GM19455 (cell line): ENCODE results near the gene DBNL.

Experiments
- ATAC-seq: cut with Tn5 transposase; IDR thresholded peaks from one replicate; pipeline ENCODE4 v1.9.1; 2021; ENCODE audit not compliant: unreplicated experiment

DBNL gene

DNA sequence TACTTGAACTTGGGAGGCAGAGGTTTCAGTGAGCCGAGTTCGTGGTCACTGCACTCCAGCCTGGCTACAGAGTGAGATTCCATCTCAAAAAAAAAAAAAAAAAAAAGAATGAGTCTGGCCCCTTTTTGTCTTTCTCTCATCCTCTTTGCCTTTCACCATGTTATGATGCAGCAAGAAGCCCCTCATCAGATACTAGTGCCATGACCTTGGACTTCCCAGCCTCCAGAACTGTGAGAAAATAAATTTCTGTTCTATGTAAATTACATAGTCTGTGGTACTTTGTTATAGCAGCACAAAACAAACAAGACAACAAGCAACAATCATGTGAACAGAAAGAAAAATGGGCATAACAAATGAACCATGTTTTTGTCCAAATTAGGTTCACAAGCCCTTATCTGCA, 2.3 kb upstream of the DBNL start:
- ATAC-seq: no peak

DNA sequence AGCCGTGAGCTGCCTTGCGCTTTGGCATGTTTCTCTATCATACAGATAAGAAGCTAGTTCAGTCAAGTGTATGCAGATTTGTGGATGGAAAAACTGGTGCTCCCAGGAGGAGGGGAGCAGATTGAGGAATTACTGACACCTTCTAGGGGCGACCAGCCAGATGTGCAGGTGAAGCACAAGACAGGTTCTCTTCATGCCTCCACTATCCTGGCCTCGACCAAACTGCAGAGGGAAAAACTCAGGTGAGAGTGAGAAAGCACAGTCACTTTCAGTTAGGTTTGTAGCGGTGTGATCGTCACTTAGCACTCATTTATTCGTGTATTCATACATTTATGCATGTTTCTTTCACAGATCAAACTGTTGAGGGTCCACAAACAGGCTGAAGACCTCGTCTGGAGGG, 600 bp upstream of the DBNL start:
- no peak for ATAC-seq

GRCh38 chr7:44045226-44046014, 918 bp downstream of the DBNL start:
- ATAC-seq: no peak

DNA sequence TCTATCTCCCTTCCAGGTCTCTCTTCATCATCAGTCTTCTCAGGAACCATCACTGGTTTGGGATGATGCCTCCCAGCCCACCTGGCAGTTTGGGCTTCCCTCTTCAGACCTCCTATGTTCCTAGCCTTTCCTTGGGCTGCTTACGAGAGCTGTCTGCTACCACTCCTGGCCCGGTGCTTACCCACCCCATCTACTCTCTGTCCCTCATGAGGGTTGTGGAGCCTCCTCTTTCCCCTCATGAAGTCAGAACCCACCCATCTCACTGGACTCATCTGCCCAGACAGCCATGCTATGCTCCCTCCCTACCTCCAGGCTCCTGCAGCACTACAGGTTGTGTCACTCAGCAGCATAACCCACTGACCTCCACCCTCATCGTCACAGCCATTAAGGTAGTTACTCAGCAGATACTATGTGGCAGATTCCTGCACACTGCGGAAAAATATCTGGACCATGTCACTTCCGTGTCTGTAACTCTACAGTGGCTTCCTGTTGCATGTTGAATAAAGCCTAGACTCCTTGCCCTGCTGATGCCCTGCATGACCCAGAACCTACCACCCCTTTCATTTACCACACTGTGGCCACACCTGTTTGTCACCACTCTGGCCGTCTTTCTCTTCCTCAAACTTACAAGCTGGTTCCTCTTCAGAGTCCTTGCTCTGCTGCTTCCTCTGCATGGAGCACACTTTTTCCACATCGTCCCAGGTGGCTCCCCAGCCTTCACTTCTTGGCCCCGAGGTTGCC, 2.0 kb downstream of the DBNL start:
- ATAC-seq: no peak

- no peak for ATAC-seq
Measured at GRCh38 chr7:44048031-44048795, 3.7 kb downstream of the DBNL start.

GRCh38 chr7:44050121-44050914, 5.8 kb downstream of the DBNL start:
- no peak for ATAC-seq

DNA sequence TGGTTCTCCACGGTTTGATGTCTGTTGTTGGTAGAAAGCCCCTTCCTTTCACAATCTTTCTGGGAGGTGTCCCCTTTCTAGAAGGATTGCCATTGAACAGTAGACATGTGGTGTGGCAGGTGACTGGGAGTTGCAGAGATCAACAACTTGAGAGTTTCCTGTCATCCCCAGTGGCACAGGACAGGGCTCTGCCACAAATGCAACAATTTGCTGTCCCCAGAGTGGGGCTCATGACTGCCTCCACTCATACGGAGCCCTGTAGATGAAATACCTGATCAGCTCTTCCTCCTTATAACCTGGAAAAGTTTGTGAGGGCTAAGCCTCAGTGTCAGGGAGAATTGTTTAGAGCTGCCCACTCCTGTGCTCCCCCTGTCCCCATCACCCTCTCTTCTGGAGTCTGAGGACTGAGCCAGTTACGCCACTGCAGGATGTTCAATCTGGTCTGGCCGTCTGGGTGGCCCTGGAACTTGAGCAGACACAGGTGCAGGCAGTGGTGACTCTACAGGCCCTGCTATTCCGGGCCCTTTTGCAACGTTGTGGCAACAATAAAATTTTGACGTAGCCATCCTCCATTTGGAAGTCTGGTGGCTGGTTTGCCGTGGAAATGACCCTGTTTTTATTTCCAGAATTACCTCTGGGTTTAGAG, 6.5 kb downstream of the DBNL start:
- no peak for ATAC-seq

GRCh38 chr7:44051611-44052220, 7.2 kb downstream of the DBNL start:
- no peak for ATAC-seq

DNA sequence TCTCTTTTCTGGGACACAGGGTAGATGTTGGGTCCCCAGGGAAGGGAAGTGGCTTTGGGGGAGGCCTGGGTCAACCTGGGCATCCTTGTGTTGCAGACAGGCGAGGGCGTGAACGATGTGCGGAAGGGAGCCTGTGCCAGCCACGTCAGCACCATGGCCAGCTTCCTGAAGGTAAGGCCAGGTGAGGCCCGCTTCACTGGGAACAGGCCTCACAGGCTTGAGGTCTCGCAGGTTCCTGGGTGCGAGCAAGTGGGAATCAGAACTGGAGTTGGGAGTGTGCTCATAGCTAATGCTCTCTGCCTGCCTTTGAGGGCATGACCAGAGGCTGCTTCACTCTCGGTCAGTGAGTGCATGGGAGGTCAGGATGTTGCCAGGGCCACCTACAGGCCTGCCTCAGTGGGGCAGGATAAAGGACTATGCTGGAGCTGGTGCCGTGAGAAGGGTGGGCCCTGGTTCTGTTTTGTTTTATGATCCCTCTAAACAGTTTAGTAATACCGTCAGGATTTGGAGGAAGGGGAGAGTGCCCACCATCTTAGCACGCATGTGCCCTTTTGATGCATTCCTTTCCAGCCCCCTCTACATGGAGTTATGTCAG, 8.4 kb downstream of the DBNL start:
- ATAC-seq: no peak

DNA sequence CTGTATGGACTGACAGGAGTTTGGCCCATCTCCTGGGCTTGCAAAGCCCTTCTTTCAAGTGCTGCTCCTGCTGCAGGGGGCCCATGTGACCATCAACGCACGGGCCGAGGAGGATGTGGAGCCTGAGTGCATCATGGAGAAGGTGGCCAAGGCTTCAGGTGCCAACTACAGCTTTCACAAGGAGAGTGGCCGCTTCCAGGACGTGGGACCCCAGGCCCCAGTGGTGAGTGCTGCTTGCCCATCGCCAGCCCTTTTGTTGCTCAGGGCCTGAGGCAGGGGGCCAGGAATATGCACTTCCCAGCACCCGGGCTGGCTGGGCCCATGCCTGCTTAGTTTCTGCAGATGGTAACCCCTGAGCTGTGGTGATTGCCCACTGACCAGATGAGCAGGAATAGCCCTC, 12.2 kb downstream of the DBNL start:
- no peak for ATAC-seq

- ATAC-seq: no peak
Measured at GRCh38 chr7:44057181-44057848, 12.8 kb downstream of the DBNL start.

- ATAC-seq: no peak
Measured at GRCh38 chr7:44057849-44058758, 13.6 kb downstream of the DBNL start.

- ATAC-seq: no peak
Measured at GRCh38 chr7:44058759-44059218, 14.3 kb downstream of the DBNL start.

- no peak for ATAC-seq
Measured at GRCh38 chr7:44059219-44060090, 15.0 kb downstream of the DBNL start.

DNA sequence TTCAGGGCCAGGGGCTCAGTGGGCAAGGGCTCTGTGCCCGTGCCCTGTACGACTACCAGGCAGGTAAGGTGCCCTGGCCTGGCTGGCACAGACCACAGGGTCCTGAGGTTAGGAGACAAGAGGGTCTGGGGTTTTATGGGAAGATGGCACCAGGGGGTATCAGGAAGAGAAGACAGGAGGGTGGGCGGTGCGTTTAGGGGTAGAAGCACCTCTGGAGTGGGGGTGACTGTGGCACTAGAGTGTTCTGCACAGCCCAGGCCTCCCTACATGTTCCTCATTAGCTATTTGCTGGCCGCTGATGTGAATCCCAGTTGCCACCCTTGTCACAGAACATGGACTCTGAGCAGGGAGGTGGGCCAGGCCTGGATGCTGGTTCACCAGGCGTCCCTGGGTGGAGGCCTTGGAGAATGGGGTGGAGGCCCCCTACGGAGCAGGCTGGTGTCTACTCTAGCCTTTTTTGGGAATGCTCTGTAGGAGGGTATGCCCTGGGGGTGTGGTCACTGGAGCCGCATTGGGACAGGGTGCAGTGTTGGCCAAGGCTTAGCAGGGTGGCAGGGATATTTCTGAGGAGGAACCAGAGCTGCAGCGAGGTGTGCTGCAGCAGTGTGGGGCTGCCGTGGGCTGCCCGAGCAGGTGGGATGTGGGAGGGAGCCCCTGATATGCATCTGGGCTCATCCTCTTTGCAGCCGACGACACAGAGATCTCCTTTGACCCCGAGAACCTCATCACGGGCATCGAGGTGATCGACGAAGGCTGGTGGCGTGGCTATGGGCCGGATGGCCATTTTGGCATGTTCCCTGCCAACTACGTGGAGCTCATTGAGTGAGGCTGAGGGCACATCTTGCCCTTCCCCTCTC, 15.8 kb downstream of the DBNL start:
- no peak for ATAC-seq
